Calu3 (cell line): Measurements from ENCODE around the gene CBFA2T2. TPM values are rescaled to one million over a fixed set of nuclear protein-coding genes. Genes with fewer than 3 reads are reported as not detected.

ENCODE experiments used
- BruUV-seq: library from RNA; stranded (reverse); fragments of 400-500 nt; replicated peaks from 2 replicates; lab custom pipeline; 2021; lab: Mats Ljungman, UMichigan
- CTCF ChIA-PET: fragments of 300-600 bp; sonication (Branson Sonifier 250); formaldehyde crosslinking; loops from one replicate; lab custom pipeline; 2022; ENCODE audit warnings: antibody characterized with exemption; lab: Charles Lee
- DNase-seq: peaks from one replicate; pipeline ENCODE4 v3.0.0; 2022
- H3K27ac Mint-ChIP-seq: one replicate; pipeline ENCODE4 v1.8.0; 2022; ENCODE audit warnings: mixed read lengths; ENCODE audit not compliant: unreplicated experiment
- H3K27me3 Mint-ChIP-seq: one replicate; pipeline ENCODE4 v1.8.0; 2022; ENCODE audit warnings: mixed read lengths; ENCODE audit not compliant: unreplicated experiment
- H3K36me3 Mint-ChIP-seq: one replicate; pipeline ENCODE4 v1.8.0; 2022; ENCODE audit warnings: mild to moderate bottlenecking, moderate library complexity, mixed read lengths; ENCODE audit not compliant: insufficient read depth, unreplicated experiment
- H3K4me1 Mint-ChIP-seq: one replicate; pipeline ENCODE4 v1.8.0; 2022; ENCODE audit warnings: mild to moderate bottlenecking, low read depth, mixed read lengths; ENCODE audit not compliant: unreplicated experiment
- H3K4me3 Mint-ChIP-seq: one replicate; pipeline ENCODE4 v1.8.0; 2022; ENCODE audit warnings: mild to moderate bottlenecking, low read depth, moderate library complexity, mixed read lengths; ENCODE audit not compliant: unreplicated experiment
- H3K9me3 Mint-ChIP-seq: one replicate; pipeline ENCODE4 v1.8.0; 2022; ENCODE audit warnings: low read depth, mixed read lengths; ENCODE audit not compliant: unreplicated experiment
- CTCF ChIP-seq: fragments of 200-600 bp; IDR thresholded peaks from one replicate; pipeline ENCODE4 v1.8.0; 2022; ENCODE audit warnings: antibody characterized with exemption; ENCODE audit not compliant: unreplicated experiment
- intact Hi-C: fragments of 100-400 bp; cut with micrococcal nuclease; formaldehyde crosslinking; loops from one replicate; pipeline ENCODE4 v1.10.0; 2022; ENCODE audit not compliant: unreplicated experiment
- total RNA-seq: library from RNA; stranded (reverse); gene quantifications from 2 replicates; pipeline ENCODE4 v1.2.3, GENCODE V29; 2022

Gene CBFA2T2
- total RNA-seq, 1 experiment from 2014 or later, result 20.5 TPM

DNA sequence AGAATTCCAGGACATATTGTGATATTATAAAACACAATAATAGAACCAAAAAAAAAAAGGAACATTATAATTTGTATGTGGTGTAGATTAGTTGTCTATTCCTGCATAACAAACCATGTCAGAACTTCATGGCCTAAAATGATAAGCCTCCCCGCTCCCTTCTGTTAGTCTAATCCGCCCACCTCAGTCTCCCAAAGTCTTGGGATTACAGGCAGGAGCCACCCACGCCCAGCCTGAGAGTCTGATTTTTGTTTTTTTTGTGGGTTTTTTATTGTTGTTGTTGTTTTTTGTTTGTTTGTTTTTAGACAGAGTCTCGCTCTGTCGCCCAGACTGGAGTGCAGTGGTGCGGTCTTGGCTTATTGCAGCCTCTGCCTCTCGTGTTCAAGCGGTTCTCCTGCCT is 111.1 kb downstream of the CBFA2T2 start:
- H3K36me3 Mint-ChIP-seq, result no peaks in the 10 kb centered on the region
- no peak overlapping the region for H3K27ac Mint-ChIP-seq
- intact Hi-C loops, result no loop called here
- CTCF ChIA-PET, result no interaction called here
- no peaks in the 10 kb centered on the region for H3K4me1 Mint-ChIP-seq
- no peak for TF ChIP-seq CTCF
- no peaks in the 10 kb centered on the region for H3K9me3 Mint-ChIP-seq
- no TSS peak for BruUV-seq
- no peak for DNase-seq
- H3K27me3 Mint-ChIP-seq, result no peaks in the 10 kb centered on the region
- no peak overlapping the region for H3K4me3 Mint-ChIP-seq

- intact Hi-C loops, result no loop called here
- BruUV-seq, result no TSS peak
- H3K9me3 Mint-ChIP-seq, result no peaks in the 10 kb centered on the region
- no peaks in the 10 kb centered on the region for H3K36me3 Mint-ChIP-seq
- no peak for DNase-seq
- no peak for TF ChIP-seq CTCF
- no peaks in the 10 kb centered on the region for H3K27me3 Mint-ChIP-seq
- H3K27ac Mint-ChIP-seq, result no peak overlapping the region
- CTCF ChIA-PET, result no interaction called here
- no peaks in the 10 kb centered on the region for H3K4me1 Mint-ChIP-seq
- H3K4me3 Mint-ChIP-seq, result no peak overlapping the region
Observed at GRCh38 chr20:33601861-33602260, 112.0 kb downstream of the CBFA2T2 start.

- intact Hi-C loops, result no loop called here
- no TSS peak for BruUV-seq
- CTCF ChIA-PET, result no interaction called here
- H3K4me1 Mint-ChIP-seq, result no peaks in the 10 kb centered on the region
- H3K36me3 Mint-ChIP-seq, result no peaks in the 10 kb centered on the region
- H3K27me3 Mint-ChIP-seq, result no peaks in the 10 kb centered on the region
- no peak for DNase-seq
- no peak overlapping the region for H3K4me3 Mint-ChIP-seq
- no peaks in the 10 kb centered on the region for H3K9me3 Mint-ChIP-seq
- TF ChIP-seq CTCF, result no peak
- no peak overlapping the region for H3K27ac Mint-ChIP-seq
Observed at GRCh38 chr20:33602826-33603590, 113.1 kb downstream of the CBFA2T2 start.

DNA sequence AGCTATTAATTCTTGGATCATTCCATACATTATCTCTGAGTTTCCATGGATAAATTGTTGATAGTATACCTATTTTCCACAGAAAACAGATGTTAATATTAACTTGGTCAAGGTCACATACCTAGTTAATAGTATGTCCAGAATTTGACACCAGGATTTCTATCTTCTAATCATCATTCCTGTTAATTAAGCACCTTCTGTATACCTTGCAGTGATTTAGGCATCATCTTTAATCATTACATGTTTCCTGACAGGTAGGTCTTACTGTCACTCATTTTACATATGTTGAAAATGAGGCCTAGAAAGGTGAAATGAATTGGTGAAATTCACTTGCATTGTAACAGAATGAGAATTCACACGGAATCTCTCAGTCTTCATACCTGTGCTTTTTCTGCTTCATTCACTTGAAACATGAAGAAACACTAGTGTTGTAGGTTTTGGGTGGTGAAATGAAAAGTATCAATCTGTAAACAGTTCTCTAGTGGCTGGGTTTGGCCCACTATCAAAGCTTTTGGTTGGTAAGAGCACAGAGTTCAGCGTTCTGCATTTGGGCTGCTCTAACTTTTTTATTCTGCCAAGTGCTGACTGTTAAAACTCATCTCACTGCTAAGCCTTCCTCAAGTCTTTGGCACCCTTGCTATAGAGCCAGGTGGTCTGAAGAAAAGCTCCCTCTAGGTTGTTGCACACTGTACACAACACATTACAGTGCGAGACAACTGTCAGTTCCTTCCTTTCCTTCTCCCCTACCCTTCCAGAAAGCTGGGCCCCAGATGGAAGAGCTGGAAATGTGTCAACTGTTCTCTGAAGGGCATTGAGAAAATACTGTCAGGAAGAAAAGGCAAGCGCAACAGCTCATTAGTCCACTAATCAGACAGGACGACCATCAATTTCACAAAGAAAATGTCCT is 114.4 kb downstream of the CBFA2T2 start:
- H3K27ac Mint-ChIP-seq, result no peak overlapping the region
- no peaks in the 10 kb centered on the region for H3K27me3 Mint-ChIP-seq
- CTCF ChIA-PET, result interaction anchor here (0.6 kb wide), 1 partner anchor 79 kb away, joined by 4 read pairs; no protein-coding TSS in a partner anchor
- BruUV-seq, result no TSS peak
- no peaks in the 10 kb centered on the region for H3K36me3 Mint-ChIP-seq
- no peak for TF ChIP-seq CTCF
- H3K9me3 Mint-ChIP-seq, result no peaks in the 10 kb centered on the region
- H3K4me1 Mint-ChIP-seq, result no peaks in the 10 kb centered on the region
- no peak for DNase-seq
- intact Hi-C loops, result no loop called here
- no peak overlapping the region for H3K4me3 Mint-ChIP-seq
